Gastroesophageal sphincter (tissue), 4 donors: ENCODE results near the gene R3HDM2. TPM values are rescaled to one million over a fixed set of nuclear protein-coding genes. Genes with fewer than 3 reads are reported as not detected.

Experiments used
- ATAC-seq: fragments of 150-250 bp; one replicate; pipeline ENCODE4 v1.9.1; 2016; ENCODE audit warnings: mild to moderate bottlenecking, moderate library complexity
- H3K27ac ChIP-seq, 4 donors: fragments of 200-600 bp; sonication (generic) in 3 of 4; 1 replicate in 3 of 4; 2 replicates in 1 of 4; pipeline ENCODE4 v1.5.1; 2016 to 2019
- H3K27me3 ChIP-seq: fragments of 200-600 bp; sonication (generic); one replicate; pipeline ENCODE4 v1.5.1; 2019
- H3K36me3 ChIP-seq, 2 donors: fragments of 200-600 bp; sonication (generic); one replicate each; pipeline ENCODE4 v1.5.1; 2019; ENCODE audit warnings: control low read depth in 1 of 2
- H3K4me1 ChIP-seq, 3 donors: fragments of 200-600 bp; sonication (generic); 1 replicate in 2 of 3; 2 replicates in 1 of 3; pipeline ENCODE4 v1.5.1; 2016 to 2019; ENCODE audit warnings: control low read depth in 2 of 3
- H3K4me3 ChIP-seq, 2 donors: fragments of 200-600 bp; sonication (generic); one replicate each; pipeline ENCODE4 v1.5.1; 2019; ENCODE audit warnings: mild to moderate bottlenecking in 1 of 2, moderate library complexity in 1 of 2
- H3K9me3 ChIP-seq, 3 donors: fragments of 200-600 bp; sonication (generic); one replicate each; pipeline ENCODE4 v1.5.1; 2017 to 2019; ENCODE audit warnings: control low read depth in 2 of 3
- CTCF ChIP-seq, 4 experiments: fragments of 200-600 bp in 2 of 4; fragments of 450-650 bp in 2 of 4; sonication (generic) in 1 of 4; IDR thresholded peaks; one replicate each; pipeline ENCODE4 v1.5.1; 2017 to 2019; ENCODE audit warnings: antibody characterized with exemption in 4 of 4, mild to moderate bottlenecking in 2 of 4, moderate library complexity in 2 of 4
- EP300 ChIP-seq: sonication (generic); formaldehyde crosslinking; IDR thresholded peaks from one replicate; pipeline ENCODE4 v1.6.1; 2017; ENCODE audit warnings: antibody characterized with exemption, mild to moderate bottlenecking
- POLR2A ChIP-seq, 2 donors: fragments of 450-650 bp; IDR thresholded peaks; one replicate each; pipeline ENCODE4 v1.6.1; 2017; ENCODE audit warnings: antibody characterized with exemption in 2 of 2, mild to moderate bottlenecking in 2 of 2, moderate library complexity in 1 of 2
- POLR2AphosphoS5 ChIP-seq: sonication (generic); formaldehyde crosslinking; IDR thresholded peaks from one replicate; pipeline ENCODE4 v1.6.1; 2017; ENCODE audit warnings: antibody characterized with exemption
- WGBS, 2 donors: methylation state at CpG; one replicate each; pipeline ENCODE4 v1.1.5; 2018; ENCODE audit warnings: low coverage in 1 of 2; 5-methylcytosine and 5-hydroxymethylcytosine counted together
- total RNA-seq, 4 donors: library from RNA; depleted of rRNA; stranded (reverse); fragments of >200 nt; gene quantifications; one replicate each; pipeline ENCODE4 v1.1.0, GENCODE V29; 2016

Gene R3HDM2
- total RNA-seq, 4 donors from 2014 or later, result 38.0 to 60.1 (median 45.9) TPM

DNA sequence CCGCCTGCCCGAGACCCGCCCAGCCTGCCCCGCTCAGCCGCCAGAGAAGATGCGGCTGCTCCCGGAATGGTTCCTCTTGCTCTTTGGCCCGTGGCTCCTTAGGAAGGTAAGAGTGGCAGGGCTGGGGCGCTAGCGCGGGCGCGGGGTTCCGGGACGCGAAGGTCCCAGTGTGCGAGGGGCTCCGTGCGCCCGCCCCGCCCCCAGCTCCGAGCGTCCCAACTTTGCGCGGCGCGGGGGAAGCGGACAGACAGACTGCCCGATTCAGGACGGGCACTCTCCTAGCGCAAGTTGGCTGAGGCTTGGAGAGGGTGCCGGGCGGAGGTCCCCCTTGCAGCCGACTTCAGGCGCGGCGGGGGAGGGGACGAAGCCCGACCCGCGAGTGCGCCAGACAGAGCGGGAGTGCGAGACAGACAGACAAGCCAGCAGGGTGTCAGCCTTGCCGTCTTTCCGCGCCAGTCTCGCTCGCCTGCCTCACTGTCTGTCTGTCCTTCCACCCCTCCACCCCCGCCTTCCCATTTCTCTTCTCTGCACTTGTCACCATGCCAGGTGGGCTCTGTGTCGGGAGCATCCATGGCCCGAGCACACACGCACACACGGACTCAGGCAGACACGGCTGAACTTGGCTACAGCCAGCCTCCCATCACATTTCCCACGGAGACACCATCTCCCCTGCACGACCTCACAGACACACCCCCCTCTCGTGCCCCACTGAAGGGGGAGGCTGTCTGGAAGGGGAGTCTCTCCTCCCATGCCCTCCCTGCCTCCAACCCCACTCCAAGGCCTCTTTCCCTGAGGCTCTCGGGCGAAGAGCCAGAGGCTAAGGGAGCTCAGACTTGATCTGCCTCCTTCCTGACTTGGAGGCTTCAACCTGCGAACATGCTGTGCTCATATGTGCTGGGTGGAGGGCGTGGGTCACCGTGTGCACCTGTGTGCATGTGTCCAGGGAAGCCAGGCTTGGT is 213.6 kb downstream of the R3HDM2 start:
- H3K4me3 ChIP-seq, result peak overlapping the region; percentile 6 to 48
- WGBS, 2 donors, result 1 to 60% methylated on average over 1 to 16 of the region's 63 CpGs
- no peaks in the 10 kb centered on the region for H3K9me3 ChIP-seq
- H3K4me1 ChIP-seq, result peaks cover 0 to 63% (median 17%) of the 10 kb centered on the region in 3 donors
- peaks cover 0 to 8% of the 10 kb centered on the region in 2 donors for H3K36me3 ChIP-seq
- TF ChIP-seq EP300, result no peak
- no peak for TF ChIP-seq POLR2AphosphoS5
- no peak for TF ChIP-seq CTCF (IDR thresholded peaks at IDR 0.05)
- TF ChIP-seq POLR2A (IDR thresholded peaks at IDR 0.05), result no peak
- H3K27me3 ChIP-seq, result peaks cover 79% of the 10 kb centered on the region
- no peak overlapping the region for H3K27ac ChIP-seq
- ATAC-seq, result no peak

GRCh38 chr12:57216014-57216911 is 214.6 kb downstream of the R3HDM2 start, which contains the start of gene NXPH4:
NXPH4 (plus strand) TSS chr12:57216794; CDS start chr12:57216970, 176 bp downstream.
- peak within 1 kb of the TSS; percentile 6 to 48 for H3K4me3 ChIP-seq
- H3K27ac ChIP-seq, result no peak within 1 kb of the TSS
- no peaks in the 10 kb centered on the region for H3K9me3 ChIP-seq
- H3K4me1 ChIP-seq, result peaks cover 0 to 59% (median 17%) of the 10 kb centered on the region in 3 donors
- no peak for ATAC-seq
- TF ChIP-seq CTCF (IDR thresholded peaks at IDR 0.05), result peak in 1 of 4 experiments; percentile 3
- no peak for TF ChIP-seq POLR2AphosphoS5
- H3K36me3 ChIP-seq, result peaks cover 0 to 17% of the 10 kb centered on the region in 2 donors
- peaks cover 70% of the 10 kb centered on the region for H3K27me3 ChIP-seq
- 0 to 7% methylated on average over 3 to 4 of the region's 102 CpGs for WGBS, 2 donors

DNA sequence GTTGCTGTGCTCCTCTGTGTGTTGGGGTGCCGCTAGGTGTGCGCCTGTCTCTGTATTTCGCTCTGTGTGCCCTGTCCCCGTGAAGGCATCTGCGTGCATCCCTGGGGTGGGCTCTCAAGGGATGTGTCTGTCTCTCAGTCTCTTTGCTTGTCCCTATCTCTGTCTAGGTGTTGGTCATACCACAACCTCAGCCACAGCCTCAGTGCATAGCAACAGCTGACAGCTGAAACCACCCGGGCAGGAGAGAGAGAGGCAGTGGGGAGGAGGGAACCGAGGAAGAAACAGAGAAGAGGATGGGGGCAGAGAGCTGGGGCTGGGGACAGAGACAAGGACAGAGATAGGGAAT is 215.2 kb downstream of the R3HDM2 start:
- peak overlapping the region in 1 of 2 donors; percentile 48 for H3K4me3 ChIP-seq
- H3K27ac ChIP-seq, result no peak overlapping the region
- H3K4me1 ChIP-seq, result peaks cover 0 to 58% (median 17%) of the 10 kb centered on the region in 3 donors
- H3K27me3 ChIP-seq, result peaks cover 64% of the 10 kb centered on the region
- H3K36me3 ChIP-seq, result peaks cover 0 to 23% of the 10 kb centered on the region in 2 donors
- TF ChIP-seq POLR2A (IDR thresholded peaks at IDR 0.05), result no peak
- ATAC-seq, result no peak
- 0 to 5% methylated on average over 1 to 4 of the region's 7 CpGs for WGBS, 2 donors
- no peaks in the 10 kb centered on the region for H3K9me3 ChIP-seq

DNA sequence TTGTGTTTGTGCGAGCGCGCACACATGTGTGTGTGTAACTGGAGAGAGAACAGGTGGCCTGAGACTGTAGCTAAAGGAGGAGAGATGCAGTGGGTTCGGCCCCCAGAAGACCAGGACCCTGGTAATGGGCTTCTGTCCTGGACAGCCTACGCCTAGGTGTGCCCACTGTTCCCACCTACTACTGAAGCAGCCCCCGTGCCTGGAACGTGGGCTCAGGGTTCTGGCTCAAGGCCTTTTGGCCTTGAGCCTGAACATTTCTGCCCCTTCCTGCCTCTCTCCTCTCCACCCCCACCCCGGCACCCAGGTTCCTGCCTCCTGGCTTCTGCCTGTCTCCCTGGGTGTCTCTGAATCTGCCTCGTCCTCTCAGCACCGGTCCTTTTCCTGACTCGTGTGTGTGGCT is 215.8 kb downstream of the R3HDM2 start:
- peaks cover 58% of the 10 kb centered on the region for H3K27me3 ChIP-seq
- H3K36me3 ChIP-seq, result peaks cover 0 to 29% of the 10 kb centered on the region in 2 donors
- H3K4me1 ChIP-seq, result peaks cover 0 to 53% (median 17%) of the 10 kb centered on the region in 3 donors
- no peak for TF ChIP-seq EP300
- no peak for TF ChIP-seq POLR2AphosphoS5
- TF ChIP-seq CTCF (IDR thresholded peaks at IDR 0.05), result no peak
- no peak for TF ChIP-seq POLR2A (IDR thresholded peaks at IDR 0.05)
- WGBS, 2 donors, result 21 to 22% methylated on average over 8 to 11 of the region's 11 CpGs
- H3K4me3 ChIP-seq, result no peak overlapping the region
- H3K27ac ChIP-seq, result no peak overlapping the region
- ATAC-seq, result no peak
- no peaks in the 10 kb centered on the region for H3K9me3 ChIP-seq

GRCh38 chr12:57214398-57214781 is 216.5 kb downstream of the R3HDM2 start:
- peaks cover 0 to 36% of the 10 kb centered on the region in 2 donors for H3K36me3 ChIP-seq
- TF ChIP-seq POLR2AphosphoS5 (no peak), EP300 (no peak), CTCF (IDR thresholded peaks at IDR 0.05) (peak in 3 of 4 experiments; percentile 66 to 81 (median 68)), POLR2A (IDR thresholded peaks at IDR 0.05) (no peak)
- H3K27me3 ChIP-seq, result peaks cover 51% of the 10 kb centered on the region
- H3K4me1 ChIP-seq, result peaks cover 0 to 52% (median 17%) of the 10 kb centered on the region in 3 donors
- peak; percentile 48 for ATAC-seq
- no peaks in the 10 kb centered on the region for H3K9me3 ChIP-seq
- H3K27ac ChIP-seq, result no peak overlapping the region
- 3% methylated on average over 8 of the region's 14 CpGs; no CpG with 5 or more reads in 1 of the 2 donors for WGBS, 2 donors
- no peak overlapping the region for H3K4me3 ChIP-seq
